ENCODE data around the gene UNC45A. TPM values are rescaled to one million over a fixed set of nuclear protein-coding genes. Genes with fewer than 3 reads are reported as not detected.

UNC45A gene
- total and polyA plus RNA-seq, 2 of the 8 experiments (the other 6 are each of a cell fraction or from before 2014, with no cell fraction given): 74.1 to 84.2 TPM

DNA sequence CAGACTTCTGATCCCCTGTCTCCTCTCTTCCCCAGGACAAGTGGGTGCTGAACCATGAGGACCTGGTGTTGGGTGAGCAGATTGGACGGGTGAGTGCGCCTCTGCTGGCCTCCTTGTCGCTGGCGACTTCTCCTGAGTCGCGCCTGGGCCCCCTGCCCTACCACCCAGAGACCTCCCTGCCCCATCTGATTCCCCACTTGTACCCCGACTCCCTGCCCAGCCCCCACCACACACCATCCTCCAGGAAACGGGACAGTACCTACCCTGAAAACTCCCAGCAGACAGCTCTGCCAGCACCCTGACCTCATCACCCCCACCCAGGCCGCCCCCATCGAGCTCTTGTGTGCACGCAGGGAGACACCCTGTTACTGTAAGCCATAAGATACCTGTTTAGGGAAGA lies 43.1 kb upstream of the UNC45A start:
- FAIRE-seq (no peak), DNase-seq (ENCODE audit: low read depth in 1 of 2, low spot score in 2 of 2) (no peak)
- H2AFZ ChIP-seq (ENCODE audit: low read length): no peak overlapping the region
- H2AK5ac ChIP-seq (ENCODE audit: low read depth, low read length): no peak overlapping the region
- H3K9me3 ChIP-seq (ENCODE audit: insufficient read depth in 2 of 2, low read depth in 1 of 2, low read length in 1 of 2): no peaks in the 10 kb centered on the region
- H4K91ac ChIP-seq (replicated peaks; ENCODE audit: insufficient read length, low read length): no peak overlapping the region
- H2BK20ac ChIP-seq (ENCODE audit: low read length): no peak overlapping the region
- H3K36me3 ChIP-seq (ENCODE audit: control insufficient read depth in 2 of 4, insufficient read depth in 4 of 4, low read length in 3 of 4): peaks cover 0 to 2% (median 0%) of the 10 kb centered on the region in 4 experiments; a peak in 2 of 8 replicates
- H3K9ac ChIP-seq (replicated peaks in 1 of 4; ENCODE audit: extremely low read depth in 1 of 4, low read depth in 3 of 4, low read length in 3 of 4): no peak overlapping the region
- no peaks in the 10 kb centered on the region for H3K79me2 ChIP-seq (ENCODE audit: control insufficient read depth in 1 of 2, insufficient read depth in 2 of 2, low read length in 2 of 2)
- no peak overlapping the region for H3K4me2 ChIP-seq (ENCODE audit: insufficient read depth in 1 of 2, low read depth in 2 of 2, low read length in 2 of 2)
- H2BK120ac ChIP-seq (replicated peaks; ENCODE audit: low read depth, low read length): no peak overlapping the region
- peaks cover 0 to 2% (median 0%) of the 10 kb centered on the region in 4 experiments; a peak in 1 of 7 replicates for H3K4me1 ChIP-seq (replicated peaks in 1 of 4; ENCODE audit: control insufficient read depth in 3 of 4, insufficient read depth in 4 of 4, low read length in 3 of 4)
- H3K23ac ChIP-seq (ENCODE audit: insufficient read length): no peak overlapping the region
- no peaks in the 10 kb centered on the region for H3K23me2 ChIP-seq (ENCODE audit: low read depth, low read length)
- TF ChIP-seq JUND (IDR thresholded peaks at IDR 0.05; ENCODE audit: low read length) (no peak), ZNF274 (IDR thresholded peaks at IDR 0.05; ENCODE audit: borderline replicate concordance, extremely low read depth, low read length) (no peak), SP1 (IDR thresholded peaks at IDR 0.05; ENCODE audit: low read depth, low read length) (no peak), EGR1 (IDR thresholded peaks at IDR 0.05; ENCODE audit: borderline replicate concordance, low read depth, low read length) (no peak), GABPA (IDR thresholded peaks at IDR 0.05; ENCODE audit: borderline replicate concordance, insufficient read depth, low read length) (no peak), TAF7 (optimal IDR thresholded peaks at IDR 0.05; ENCODE audit: borderline replicate concordance, low read depth, low read length) (no peak), EZH2 (IDR thresholded peaks at IDR 0.05; ENCODE audit: low read depth, low read length, severe bottlenecking) (no peak)
- WGBS, 2 experiments (ENCODE audit: extremely low coverage in 1 of 2, insufficient coverage in 1 of 2, insufficient read length in 1 of 2, insufficient replicate concordance in 2 of 2, low coverage in 1 of 2, low lambda C conversion rate in 2 of 2, missing lambda C conversion rate in 1 of 2): 88% methylated on average over 9 of the region's 11 CpGs; no CpG with 5 or more reads in 1 of the 2 experiments
- H2BK15ac ChIP-seq (ENCODE audit: low read length): no peak overlapping the region
- H2BK12ac ChIP-seq (ENCODE audit: low read depth, low read length): no peak overlapping the region
- H2BK5ac ChIP-seq (ENCODE audit: low read depth, low read length): no peak overlapping the region
- ChIA-PET POLR2A (ENCODE audit: partially characterized antibody) (no interaction called here), CTCF (ENCODE audit: partially characterized antibody) (interaction anchor here (0.7 to 6.0 kb wide), 3 partner anchors 10 to 41 kb away, joined by 3 to 42 read pairs (median 4); partner anchors contain the start of genes HDDC3 and MAN2A2)
- H4K5ac ChIP-seq (ENCODE audit: insufficient read length, low read depth, low read length): no peak overlapping the region
- H3K27me3 ChIP-seq (replicated peaks in 1 of 4; ENCODE audit: control insufficient read depth in 3 of 4, extremely low read depth in 1 of 4, insufficient read depth in 3 of 4, low read length in 3 of 4): no peaks in the 10 kb centered on the region
- no peak overlapping the region for H3K56ac ChIP-seq (replicated peaks; ENCODE audit: insufficient read length, low read depth, low read length)
- H4K20me1 ChIP-seq (replicated peaks in 1 of 2; ENCODE audit: control insufficient read depth in 1 of 2, insufficient read depth in 2 of 2, low read length in 2 of 2): peaks cover 0 to 3% of the 10 kb centered on the region in 2 experiments
- H3K27ac ChIP-seq (ENCODE audit: low read depth, low read length): no peak overlapping the region
- no peaks in the 10 kb centered on the region for H3K79me1 ChIP-seq (ENCODE audit: low read depth, low read length)
- no peak overlapping the region for H3K18ac ChIP-seq (ENCODE audit: extremely low read depth, low read length)
- H3K14ac ChIP-seq (ENCODE audit: insufficient read length): no peak overlapping the region
- no peak overlapping the region for H3K4me3 ChIP-seq (ENCODE audit: extremely low read depth in 1 of 4, insufficient read depth in 2 of 4, low read depth in 3 of 4, low read length in 4 of 4)
- no peak overlapping the region for H4K8ac ChIP-seq (ENCODE audit: extremely low read depth, insufficient read depth, low read length)
- no peak overlapping the region for H3K4ac ChIP-seq (replicated peaks; ENCODE audit: insufficient read length, low read depth, low read length)
